GM21786 (cell line): Measurements from ENCODE around the gene SLC35E1.
"Not testable (repeated sequence)": the region's sequence is repeated elsewhere in the genome, so short reads cannot be mapped to it uniquely, and the experiment has no call there.

ENCODE experiments used
- ATAC-seq: cut with Tn5 transposase; IDR thresholded peaks from one replicate; pipeline ENCODE4 v1.9.1; 2021; ENCODE audit not compliant: unreplicated experiment

Gene SLC35E1

GRCh38 chr19:16524991-16525734 lies 47.1 kb downstream of the SLC35E1 start:
- ATAC-seq, result no peak

GRCh38 chr19:16522559-16523377 lies 49.4 kb downstream of the SLC35E1 start:
- ATAC-seq, result no peak

GRCh38 chr19:16521715-16522289 lies 50.4 kb downstream of the SLC35E1 start:
- no peak for ATAC-seq

GRCh38 chr19:16520986-16521624 lies 51.1 kb downstream of the SLC35E1 start:
- ATAC-seq, result no peak

GRCh38 chr19:16520074-16520973 lies 51.9 kb downstream of the SLC35E1 start:
- no peak for ATAC-seq

GRCh38 chr19:16519230-16519687 lies 53.0 kb downstream of the SLC35E1 start:
- ATAC-seq, result no peak

- ATAC-seq, result no peak
These were observed 53.6 kb downstream of the SLC35E1 start for GRCh38 chr19:16518483-16519229.

- no peak for ATAC-seq
These were observed 54.2 kb downstream of the SLC35E1 start for GRCh38 chr19:16518061-16518460.

- no peak for ATAC-seq
These were observed 55.1 kb downstream of the SLC35E1 start for GRCh38 chr19:16516923-16517610.

- no peak for ATAC-seq
These were observed 55.8 kb downstream of the SLC35E1 start for GRCh38 chr19:16516381-16516780.

- ATAC-seq, result no peak
These were observed 57.7 kb downstream of the SLC35E1 start for GRCh38 chr19:16514383-16515019.

GRCh38 chr19:16512611-16513010 lies 59.6 kb downstream of the SLC35E1 start:
- not testable (repeated sequence) for ATAC-seq

- ATAC-seq, result no peak
These were observed 62.8 kb downstream of the SLC35E1 start for GRCh38 chr19:16509141-16510061.

GRCh38 chr19:16508546-16508945 lies 63.7 kb downstream of the SLC35E1 start:
- ATAC-seq, result no peak

GRCh38 chr19:16506961-16507360 lies 65.3 kb downstream of the SLC35E1 start:
- ATAC-seq, result no peak

GRCh38 chr19:16506161-16506560 lies 66.1 kb downstream of the SLC35E1 start:
- ATAC-seq, result not testable (repeated sequence)

- no peak for ATAC-seq
These were observed 67.9 kb downstream of the SLC35E1 start for GRCh38 chr19:16504271-16504670.
